Hepatocyte (in vitro differentiated cells): ENCODE data around the gene SIVA1. TPM values are rescaled to one million over a fixed set of nuclear protein-coding genes. Genes with fewer than 3 reads are reported as not detected.

ENCODE experiments used
- DNase-seq: peaks from one replicate; pipeline ENCODE4 v3.0.0-alpha.2; 2016; ENCODE audit warnings: low spot score
- H2AFZ ChIP-seq: fragments of 200-600 bp; sonication (generic); 2 replicates; pipeline ENCODE4 v1.6.0; 2016; ENCODE audit warnings: antibody characterized with exemption, mild to moderate bottlenecking
- H3K27ac ChIP-seq: fragments of 200-600 bp; sonication (generic); 2 replicates; pipeline ENCODE4 v1.5.1; 2016; ENCODE audit warnings: mild to moderate bottlenecking
- H3K27me3 ChIP-seq: fragments of 200-600 bp; sonication (generic); 2 replicates; pipeline ENCODE4 v1.6.1; 2016
- H3K36me3 ChIP-seq: fragments of 200-600 bp; sonication (generic); replicated peaks from 2 replicates; pipeline ENCODE4 v1.5.1; 2016; ENCODE audit warnings: low read depth; ENCODE audit not compliant: insufficient read depth
- H3K4me1 ChIP-seq: fragments of 200-600 bp; sonication (generic); 2 replicates; pipeline ENCODE4 v1.5.1; 2016; ENCODE audit warnings: mild to moderate bottlenecking, moderate library complexity; ENCODE audit not compliant: insufficient read depth
- H3K4me2 ChIP-seq: fragments of 200-600 bp; sonication (generic); 2 replicates; pipeline ENCODE4 v1.6.0; 2016
- H3K4me3 ChIP-seq: fragments of 200-600 bp; sonication (generic); 2 replicates; pipeline ENCODE4 v1.5.1; 2016; ENCODE audit warnings: mild to moderate bottlenecking
- H3K79me2 ChIP-seq: fragments of 200-600 bp; sonication (generic); 2 replicates; pipeline ENCODE4 v1.6.0; 2017; ENCODE audit warnings: mild to moderate bottlenecking
- H3K9me2 ChIP-seq: fragments of 200-600 bp; sonication (generic); replicated peaks from 2 replicates; pipeline ENCODE4 v1.6.0; 2017; ENCODE audit warnings: mild to moderate bottlenecking; ENCODE audit not compliant: insufficient read depth
- H3K9me3 ChIP-seq: fragments of 200-600 bp; sonication (generic); 2 replicates; pipeline ENCODE4 v1.5.1; 2016; ENCODE audit warnings: low read depth, mild to moderate bottlenecking
- H4K20me1 ChIP-seq: fragments of 200-600 bp; sonication (generic); 2 replicates; pipeline ENCODE4 v1.6.0; 2016; ENCODE audit warnings: mild to moderate bottlenecking; ENCODE audit not compliant: insufficient read depth, poor library complexity, severe bottlenecking
- EZH2 ChIP-seq: fragments of 200-600 bp; sonication (generic); IDR thresholded peaks from 2 replicates; pipeline ENCODE4 v1.6.1; 2016; ENCODE audit warnings: antibody characterized with exemption, mild to moderate bottlenecking, borderline replicate concordance
- EZH2phosphoT487 ChIP-seq: fragments of 200-600 bp; sonication (generic); IDR thresholded peaks from one replicate; pipeline ENCODE4 v1.6.1; 2018; ENCODE audit warnings: antibody characterized with exemption, mild to moderate bottlenecking, low read depth, moderate library complexity; ENCODE audit not compliant: unreplicated experiment, severe bottlenecking
- WGBS: methylation state at CpG from one replicate; pipeline ENCODE4 v1.1.6; 2016; ENCODE audit warnings: low lambda C conversion rate; ENCODE audit errors: missing lambda C conversion rate; 5-methylcytosine and 5-hydroxymethylcytosine counted together
- polyA plus RNA-seq: library from polyadenylated mRNA; unstranded; fragments of >200 nt; fragmentation: Nextera tagmentation; extraction: Ambion mirVana; gene quantifications from 2 replicates; pipeline ENCODE4 v1.2.1, GENCODE V29; 2016
- total RNA-seq: library from RNA; depleted of rRNA; stranded (reverse); fragments of >200 nt; gene quantifications from 2 replicates; pipeline ENCODE4 v1.2.3, GENCODE V29; 2014
- TF ChIP-seq, protein P1 (sequence below): fragments of 200-600 bp; sonication (generic); IDR thresholded peaks from 2 replicates; pipeline ENCODE4 v1.5.1; 2016; ENCODE audit warnings: antibody characterized with exemption, mild to moderate bottlenecking; ENCODE audit not compliant: poor library complexity

SIVA1 gene
- total and polyA plus RNA-seq, 2 experiments from 2014 or later, result 149 to 163 TPM

DNA sequence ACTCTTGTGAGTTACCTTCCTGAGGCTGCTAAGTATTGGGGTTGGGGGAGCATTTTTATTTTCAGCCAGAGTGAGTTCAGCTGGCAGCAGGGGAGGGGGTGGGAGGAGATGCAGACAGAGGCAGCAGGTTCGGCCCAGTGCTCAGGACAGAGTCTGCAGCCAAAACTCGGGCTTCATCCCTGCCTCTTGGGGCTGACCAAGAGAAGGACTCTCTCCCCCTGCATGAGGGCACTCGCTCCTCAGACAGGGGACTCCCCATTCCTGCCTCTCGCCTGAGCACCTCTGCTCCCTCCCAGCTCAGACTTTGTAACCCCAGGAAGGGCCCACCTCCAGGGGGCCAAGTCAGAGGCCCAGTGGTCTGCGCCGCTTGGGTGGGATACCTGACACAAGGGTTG, 43.7 kb downstream of the SIVA1 start:
- TF ChIP-seq, protein P1, sequence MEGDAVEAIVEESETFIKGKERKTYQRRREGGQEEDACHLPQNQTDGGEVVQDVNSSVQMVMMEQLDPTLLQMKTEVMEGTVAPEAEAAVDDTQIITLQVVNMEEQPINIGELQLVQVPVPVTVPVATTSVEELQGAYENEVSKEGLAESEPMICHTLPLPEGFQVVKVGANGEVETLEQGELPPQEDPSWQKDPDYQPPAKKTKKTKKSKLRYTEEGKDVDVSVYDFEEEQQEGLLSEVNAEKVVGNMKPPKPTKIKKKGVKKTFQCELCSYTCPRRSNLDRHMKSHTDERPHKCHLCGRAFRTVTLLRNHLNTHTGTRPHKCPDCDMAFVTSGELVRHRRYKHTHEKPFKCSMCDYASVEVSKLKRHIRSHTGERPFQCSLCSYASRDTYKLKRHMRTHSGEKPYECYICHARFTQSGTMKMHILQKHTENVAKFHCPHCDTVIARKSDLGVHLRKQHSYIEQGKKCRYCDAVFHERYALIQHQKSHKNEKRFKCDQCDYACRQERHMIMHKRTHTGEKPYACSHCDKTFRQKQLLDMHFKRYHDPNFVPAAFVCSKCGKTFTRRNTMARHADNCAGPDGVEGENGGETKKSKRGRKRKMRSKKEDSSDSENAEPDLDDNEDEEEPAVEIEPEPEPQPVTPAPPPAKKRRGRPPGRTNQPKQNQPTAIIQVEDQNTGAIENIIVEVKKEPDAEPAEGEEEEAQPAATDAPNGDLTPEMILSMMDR, result no peak
- TF ChIP-seq EZH2phosphoT487 (no peak), EZH2 (no peak)
- WGBS, result 90% methylated on average over 5 of the region's 6 CpGs
- H3K36me3 ChIP-seq, result no peaks in the 10 kb centered on the region
- peaks cover 34% of the 10 kb centered on the region for H3K79me2 ChIP-seq
- no peaks in the 10 kb centered on the region for H3K9me3 ChIP-seq
- DNase-seq, result no peak
- no peaks in the 10 kb centered on the region for H3K9me2 ChIP-seq
- no peak overlapping the region for H3K27ac ChIP-seq
- no peaks in the 10 kb centered on the region for H3K27me3 ChIP-seq
- H2AFZ ChIP-seq, result no peak overlapping the region
- H3K4me2 ChIP-seq, result peak overlapping the region; percentile 98
- H3K4me3 ChIP-seq, result no peak overlapping the region
- peaks cover 50% of the 10 kb centered on the region for H3K4me1 ChIP-seq
- peaks cover 31% of the 10 kb centered on the region for H4K20me1 ChIP-seq

DNA sequence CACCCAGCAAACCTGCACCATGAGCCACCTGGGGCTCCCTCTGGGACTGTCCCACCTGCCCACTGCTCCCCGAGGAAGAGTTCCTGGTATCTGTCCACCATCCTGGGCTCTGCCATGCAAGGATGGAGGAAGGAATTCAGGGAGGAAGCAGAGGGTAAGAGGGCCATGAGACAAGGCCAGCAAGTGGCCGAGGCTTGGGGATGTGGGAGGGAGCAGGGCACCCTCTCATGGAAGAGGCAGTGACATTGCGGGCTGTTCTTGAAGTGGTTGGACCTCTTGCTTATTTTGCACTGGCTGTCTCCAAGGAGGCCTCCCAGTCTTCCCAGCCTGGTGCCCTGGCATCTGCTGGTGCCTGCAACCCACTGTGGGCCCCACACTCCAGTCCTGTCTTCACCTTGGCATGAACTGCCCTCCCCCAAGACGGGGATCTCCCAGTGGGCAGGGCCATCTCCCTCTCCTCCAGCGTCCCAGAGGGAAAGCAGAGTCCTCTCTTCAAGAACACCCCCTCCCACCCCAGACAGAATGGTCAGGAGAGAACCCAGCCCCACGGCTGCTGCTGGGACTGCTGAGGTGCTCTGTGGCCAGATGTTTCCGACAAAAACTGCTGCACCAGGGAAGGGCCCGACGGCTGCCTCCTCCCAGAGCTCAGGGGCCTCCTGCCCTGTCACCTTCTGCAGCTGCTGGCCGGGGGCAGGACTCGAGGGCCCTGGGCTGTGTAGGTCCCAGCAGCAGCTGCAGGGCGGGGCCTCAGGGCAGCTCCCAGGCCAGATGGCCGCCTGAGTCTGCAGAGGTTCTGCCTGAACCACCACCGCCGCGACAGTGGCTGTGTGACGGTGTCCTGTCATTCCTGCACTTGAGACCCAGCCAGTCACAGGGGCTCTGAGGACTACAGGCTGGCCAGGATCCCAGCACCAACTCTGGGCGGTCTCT, 44.4 kb downstream of the SIVA1 start:
- WGBS, result 48% methylated on average over 18 of the region's 18 CpGs
- Histone ChIP-seq H3K27ac (no peak overlapping the region), H3K4me1 (peaks cover 53% of the 10 kb centered on the region)

DNA sequence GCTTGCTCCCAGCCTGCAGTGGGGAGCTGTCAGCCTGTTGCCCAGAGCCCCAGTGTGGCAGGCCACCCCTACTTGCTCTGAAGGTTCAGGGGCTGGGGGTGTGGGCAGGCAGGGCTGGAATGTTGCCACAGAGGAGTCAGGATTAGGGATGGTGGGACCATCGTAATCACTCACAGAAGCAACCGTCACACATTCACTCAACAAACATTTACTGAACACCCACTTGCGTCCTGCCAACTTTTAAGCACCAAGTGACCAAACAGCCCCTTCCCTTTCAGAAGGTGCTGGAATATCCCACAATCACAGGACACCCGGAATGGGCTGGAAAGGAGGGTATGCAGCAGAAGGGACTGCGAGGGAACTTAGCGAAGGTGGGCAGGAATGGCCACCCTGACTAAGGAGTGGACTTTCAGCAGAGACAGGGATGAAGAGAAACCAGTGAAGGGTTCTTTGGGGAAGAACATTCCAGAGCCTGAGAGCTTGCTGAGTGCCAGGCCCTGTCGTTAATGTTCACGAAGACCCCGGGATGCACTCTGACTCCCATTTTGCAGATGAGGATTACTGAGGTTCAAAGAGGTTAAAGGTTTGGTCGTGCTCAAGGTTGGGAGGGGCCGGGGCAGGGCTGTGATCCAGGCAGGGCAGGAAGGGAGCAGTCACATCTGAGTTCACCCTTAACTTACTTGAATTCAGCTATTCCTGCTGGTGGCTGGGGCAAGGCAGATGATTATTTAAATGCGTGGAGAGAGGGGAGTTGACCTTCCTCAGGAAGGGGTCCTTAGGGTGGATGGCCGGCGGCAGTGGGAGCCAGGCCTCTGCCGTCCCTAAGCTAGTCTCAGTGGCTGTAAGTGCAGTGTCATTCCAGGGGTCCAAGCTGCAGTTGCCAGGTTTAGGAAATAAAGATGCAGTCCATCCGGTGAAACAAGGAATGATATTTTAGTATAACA, 45.6 kb downstream of the SIVA1 start:
- Histone ChIP-seq H2AFZ (no peak overlapping the region), H3K9me2 (no peaks in the 10 kb centered on the region), H3K4me2 (no peak overlapping the region), H3K27ac (peak overlapping the region; percentile 96), H3K4me1 (peaks cover 42% of the 10 kb centered on the region), H3K4me3 (no peak overlapping the region), H4K20me1 (peaks cover 12% of the 10 kb centered on the region), H3K36me3 (no peaks in the 10 kb centered on the region), H3K27me3 (no peaks in the 10 kb centered on the region), H3K9me3 (no peaks in the 10 kb centered on the region), H3K79me2 (peaks cover 19% of the 10 kb centered on the region)
- TF ChIP-seq EZH2phosphoT487 (no peak), EZH2 (no peak)
- TF ChIP-seq, protein P1, result no peak
- DNase-seq, result no peak
- WGBS, result 81% methylated on average over 16 of the region's 16 CpGs

More for the DNA sequence above, 44.4 kb downstream of the SIVA1 start:
- peaks cover 27% of the 10 kb centered on the region for H3K79me2 ChIP-seq
- H3K36me3 ChIP-seq, result no peaks in the 10 kb centered on the region
- H3K27me3 ChIP-seq, result no peaks in the 10 kb centered on the region
- no peaks in the 10 kb centered on the region for H3K9me2 ChIP-seq
- TF ChIP-seq EZH2 (no peak), EZH2phosphoT487 (no peak)
- TF ChIP-seq, protein P1, result no peak
- no peaks in the 10 kb centered on the region for H3K9me3 ChIP-seq
- DNase-seq, result peak; percentile 54
- H3K4me2 ChIP-seq, result peak overlapping the region; percentile 49
- H4K20me1 ChIP-seq, result peaks cover 24% of the 10 kb centered on the region
- H3K4me3 ChIP-seq, result no peak overlapping the region
- no peak overlapping the region for H2AFZ ChIP-seq
